C4-2B (cell line): ENCODE results near the gene SLC25A19.

Source experiments
- H3K27ac ChIP-seq: fragments of 450-650 bp; 2 replicates; pipeline ENCODE4 v1.5.1; 2017
- CTCF ChIP-seq: fragments of 450-650 bp; conservative IDR thresholded peaks from 2 replicates; pipeline ENCODE4 v1.5.1; 2017; ENCODE audit warnings: mild to moderate bottlenecking
- ZFX ChIP-seq: fragments of 450-650 bp; IDR thresholded peaks from 2 replicates; pipeline ENCODE4 v1.6.1; 2017

SLC25A19 gene

GRCh38 chr17:75316253-75316652, 27.0 kb upstream of the SLC25A19 start:
- H3K27ac ChIP-seq = no peak overlapping the region
- TF ChIP-seq CTCF = no peak

DNA sequence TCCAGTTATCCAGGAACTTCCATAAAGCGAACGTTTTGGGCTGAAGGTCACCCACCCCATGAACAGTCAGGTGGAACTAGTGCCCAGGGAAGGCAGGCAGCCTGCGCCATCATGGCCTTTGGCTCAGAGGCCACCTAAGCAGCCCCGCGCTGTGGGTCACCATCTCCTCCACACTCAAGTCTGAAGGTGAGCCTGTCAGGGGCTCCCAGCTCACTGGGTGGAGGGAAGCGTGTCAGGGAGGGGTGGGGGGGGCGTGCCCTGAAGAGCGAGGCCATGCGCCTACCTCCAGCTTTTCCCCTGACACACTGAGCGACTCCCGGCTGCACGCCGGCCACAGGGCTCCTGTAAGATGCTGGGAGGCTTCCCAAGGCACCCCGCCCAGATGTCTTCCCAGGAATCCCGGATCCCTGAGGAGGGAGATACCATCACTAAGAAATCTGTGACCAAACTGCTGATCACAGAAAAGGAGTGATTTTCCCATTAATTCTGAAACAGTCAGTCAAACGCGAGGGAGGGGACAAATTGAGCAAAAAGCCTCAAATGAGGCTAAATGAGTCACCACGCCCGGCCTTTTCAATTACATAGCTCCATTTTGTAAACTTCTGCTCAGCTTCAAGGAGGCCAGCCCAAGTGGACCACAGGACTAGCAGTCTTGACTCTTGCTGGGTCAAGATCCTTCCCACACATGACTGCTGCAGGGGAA, 26.5 kb upstream of the SLC25A19 start:
- no peak overlapping the region for H3K27ac ChIP-seq
- TF ChIP-seq CTCF = no peak
- no peak for TF ChIP-seq ZFX

- no peak overlapping the region for H3K27ac ChIP-seq
- TF ChIP-seq ZFX (no peak), CTCF (no peak)
Observed at GRCh38 chr17:75313941-75314551, 24.8 kb upstream of the SLC25A19 start.

DNA sequence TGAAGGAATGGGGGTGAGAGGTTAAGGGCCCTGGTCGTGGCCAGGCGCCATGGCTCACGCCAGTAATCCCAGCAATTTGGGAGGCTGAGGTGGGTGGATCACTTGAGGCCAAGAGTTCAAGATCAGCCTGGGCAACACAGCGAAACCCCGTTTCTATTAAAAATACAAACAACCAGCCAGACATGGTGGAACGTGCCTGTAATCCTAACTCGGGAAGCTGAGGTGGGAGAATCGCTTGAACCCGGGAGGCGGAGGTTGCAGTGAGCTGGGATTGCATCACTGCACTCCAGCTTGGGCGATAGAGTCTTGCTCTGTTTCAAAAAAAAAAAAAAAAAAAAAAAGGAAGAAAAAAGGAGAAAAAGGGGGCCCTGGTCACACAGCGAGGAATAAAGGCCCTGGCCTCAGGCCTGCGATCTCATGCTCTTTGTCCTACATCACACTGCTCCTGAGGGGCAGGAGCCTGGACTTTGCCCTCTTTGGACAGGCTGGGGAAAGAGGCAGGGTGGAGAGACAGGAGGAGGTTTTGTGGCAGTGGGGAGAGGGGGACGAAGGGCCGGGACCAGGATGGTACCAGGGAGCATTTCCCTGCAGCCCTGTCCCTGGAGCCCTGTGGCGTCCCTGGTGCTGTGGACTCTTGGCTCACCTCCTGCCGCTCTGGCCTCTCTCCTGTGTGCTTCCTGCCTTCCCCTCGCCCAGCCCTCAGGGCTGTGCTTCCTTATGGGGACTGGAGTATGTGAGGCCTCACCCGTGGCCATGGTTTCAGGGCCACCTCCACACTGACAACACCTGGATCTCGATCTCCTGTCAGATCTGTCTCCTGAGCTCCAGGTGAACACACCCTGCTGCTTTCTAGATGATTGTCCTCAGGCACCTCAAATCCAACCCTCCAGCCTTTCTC, 19.7 kb upstream of the SLC25A19 start:
- TF ChIP-seq CTCF = no peak
- TF ChIP-seq ZFX = no peak
- no peak overlapping the region for H3K27ac ChIP-seq

DNA sequence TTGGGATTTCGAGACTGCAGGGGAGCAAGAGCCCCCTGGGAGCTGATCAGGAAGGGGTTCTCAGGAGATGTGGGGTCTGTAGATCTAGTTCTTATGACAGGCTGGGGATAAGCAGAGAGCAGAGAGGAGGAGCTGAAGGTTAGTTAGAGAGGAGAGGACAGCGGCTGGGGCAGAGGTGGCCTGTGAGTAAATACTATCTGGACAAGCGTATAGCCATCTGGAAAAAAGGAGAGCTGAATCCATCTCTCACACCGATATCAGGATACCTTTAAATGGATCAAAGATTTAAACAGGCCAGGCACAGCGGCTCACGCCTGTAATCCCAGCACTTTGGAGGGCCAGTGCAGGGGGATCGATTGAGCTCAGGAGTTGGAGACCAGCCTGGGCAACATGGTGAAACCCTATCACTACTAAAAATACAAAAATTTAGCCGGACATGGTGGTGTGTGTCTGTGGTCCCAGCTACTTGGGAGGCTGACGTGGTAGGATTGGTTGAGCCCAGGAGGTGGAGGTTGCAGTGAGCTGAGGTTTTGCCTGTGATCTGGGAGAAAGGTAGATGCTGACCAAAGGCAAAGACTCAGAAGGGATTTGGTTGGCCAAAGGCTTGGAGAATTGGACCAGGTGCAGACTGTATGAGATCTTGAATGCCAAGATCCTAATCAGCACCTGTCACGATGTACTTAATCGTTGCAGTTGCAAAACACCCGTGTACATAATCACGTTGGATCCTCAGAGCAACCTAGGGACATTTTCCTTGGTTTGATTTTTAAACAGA, 18.9 kb upstream of the SLC25A19 start:
- H3K27ac ChIP-seq = no peak overlapping the region
- no peak for TF ChIP-seq CTCF
- TF ChIP-seq ZFX = no peak

DNA sequence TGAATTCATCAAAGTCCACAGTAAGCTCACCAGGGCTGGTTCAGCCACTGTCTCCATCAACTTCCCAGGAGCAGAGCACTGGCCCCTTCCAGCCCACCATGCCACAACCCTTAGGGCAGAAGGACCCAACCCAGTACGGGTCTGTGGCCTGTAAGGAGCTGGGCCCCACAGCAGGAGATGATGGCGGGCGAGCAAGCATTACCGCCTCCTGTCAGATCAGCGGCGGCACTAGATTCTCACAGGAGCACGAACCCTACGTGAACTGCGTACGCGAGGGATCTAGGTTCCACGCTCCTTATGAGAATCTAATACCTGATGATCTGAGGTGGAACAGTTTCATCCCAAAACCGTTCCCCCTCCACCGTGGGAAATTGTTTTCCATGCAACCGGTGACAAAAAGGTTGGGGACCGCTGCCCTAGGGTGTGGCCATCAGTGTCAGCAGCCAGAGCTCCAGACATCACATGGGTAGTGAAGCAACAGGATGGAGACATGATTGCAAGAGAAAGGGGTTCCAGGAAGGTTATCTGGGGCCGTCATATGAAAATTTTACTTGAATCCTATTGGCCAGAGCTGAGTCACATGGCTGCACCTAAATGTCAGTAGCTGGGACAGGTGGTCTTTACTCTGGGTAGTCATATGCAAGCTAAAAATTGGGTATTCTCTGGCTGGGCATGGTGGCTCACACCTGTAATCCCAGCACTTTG, 12.4 kb upstream of the SLC25A19 start:
- no peak for TF ChIP-seq ZFX
- TF ChIP-seq CTCF = no peak

More for the DNA sequence above, 12.4 kb upstream of the SLC25A19 start:
- H3K27ac ChIP-seq = no peak overlapping the region
